HG03095 (cell line): ENCODE data around the gene WNT16.

Experiments used
- ATAC-seq: cut with Tn5 transposase; IDR thresholded peaks from one replicate; pipeline ENCODE4 v1.9.1; 2021; ENCODE audit warnings: moderate library complexity; ENCODE audit not compliant: unreplicated experiment

The WNT16 gene

DNA sequence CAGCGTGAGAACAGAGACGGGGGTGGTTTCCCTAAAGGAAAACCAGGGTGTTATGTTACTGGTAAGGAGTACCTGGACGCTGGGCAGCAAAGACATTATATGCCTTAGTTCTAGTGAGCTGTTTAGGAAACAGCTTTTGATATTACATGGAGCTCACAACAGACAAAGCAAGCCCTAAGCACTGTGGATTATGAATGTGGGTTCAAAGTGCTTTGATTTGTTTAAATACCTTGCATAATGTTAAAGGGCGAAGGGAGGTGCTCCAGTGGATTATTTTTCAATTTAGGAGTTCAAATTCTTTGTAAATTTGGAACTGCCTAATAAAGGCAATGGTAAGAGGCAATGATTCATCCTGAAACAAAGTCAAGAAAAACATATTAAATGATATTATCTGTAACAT lies 13.8 kb downstream of the WNT16 start:
- no peak for ATAC-seq

DNA sequence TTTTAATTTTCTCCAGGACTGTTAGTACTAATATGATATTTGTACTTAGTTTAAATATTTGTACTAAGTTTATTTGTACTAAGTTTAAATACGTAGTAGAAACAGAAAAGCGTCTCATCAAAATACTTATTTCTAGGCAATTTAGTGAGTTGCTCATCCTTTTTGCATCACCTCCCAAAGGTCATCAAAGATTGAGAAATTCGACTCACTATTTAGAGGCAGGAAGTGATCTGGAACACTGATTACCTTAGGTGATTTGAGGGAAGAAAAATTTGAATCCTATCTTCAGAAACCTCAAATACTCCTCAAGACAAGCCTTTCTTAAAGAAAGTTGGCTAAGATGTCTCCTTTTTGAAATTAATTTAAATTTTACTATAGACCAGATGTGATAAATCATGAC lies 14.5 kb downstream of the WNT16 start:
- no peak for ATAC-seq

DNA sequence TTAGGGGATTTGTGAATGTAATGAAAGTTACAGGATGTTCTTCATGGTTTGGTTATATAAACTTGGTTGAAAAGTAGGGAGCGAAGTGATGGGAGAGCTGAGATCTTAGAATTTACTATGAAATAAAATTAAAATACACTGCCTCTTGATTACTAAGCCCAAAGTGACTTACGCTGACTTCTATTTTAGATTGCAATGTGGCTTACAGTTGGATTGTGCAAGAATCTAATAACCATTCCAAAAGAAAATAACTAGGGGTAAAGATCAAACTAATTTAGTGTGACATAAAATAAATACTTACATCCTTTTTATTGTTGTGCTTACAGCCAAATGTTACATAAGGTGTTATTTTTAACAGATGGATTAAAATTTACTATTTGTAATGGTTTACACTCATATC lies 15.3 kb downstream of the WNT16 start:
- no peak for ATAC-seq

- no peak for ATAC-seq
Observed at GRCh38 chr7:121344497-121344896, 15.7 kb downstream of the WNT16 start.

DNA sequence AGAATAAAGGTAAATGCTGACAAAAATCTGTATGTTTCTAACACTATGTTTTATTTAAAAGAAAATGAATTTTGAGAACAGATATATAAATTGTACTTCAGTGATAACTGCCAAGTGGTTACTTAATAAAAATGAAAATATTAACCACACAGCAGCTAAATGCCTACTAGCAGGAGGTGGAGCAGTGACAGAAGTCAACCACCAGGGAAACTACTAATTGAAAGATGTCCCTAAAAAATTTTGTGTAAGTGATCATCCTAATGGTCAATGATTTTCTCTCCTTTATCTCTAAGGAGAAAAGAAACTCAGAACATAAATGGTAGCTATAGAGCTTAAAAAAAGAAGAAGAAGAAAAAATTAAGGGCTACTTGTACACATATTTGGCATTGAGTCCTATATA lies 22.9 kb downstream of the WNT16 start:
- ATAC-seq: no peak

GRCh38 chr7:121352323-121352722 lies 23.5 kb downstream of the WNT16 start:
- peak; percentile 78 for ATAC-seq

- ATAC-seq: no peak
Observed at GRCh38 chr7:121355574-121355973, 26.8 kb downstream of the WNT16 start.

- ATAC-seq: no peak
Observed at GRCh38 chr7:121360564-121360963, 31.8 kb downstream of the WNT16 start.

DNA sequence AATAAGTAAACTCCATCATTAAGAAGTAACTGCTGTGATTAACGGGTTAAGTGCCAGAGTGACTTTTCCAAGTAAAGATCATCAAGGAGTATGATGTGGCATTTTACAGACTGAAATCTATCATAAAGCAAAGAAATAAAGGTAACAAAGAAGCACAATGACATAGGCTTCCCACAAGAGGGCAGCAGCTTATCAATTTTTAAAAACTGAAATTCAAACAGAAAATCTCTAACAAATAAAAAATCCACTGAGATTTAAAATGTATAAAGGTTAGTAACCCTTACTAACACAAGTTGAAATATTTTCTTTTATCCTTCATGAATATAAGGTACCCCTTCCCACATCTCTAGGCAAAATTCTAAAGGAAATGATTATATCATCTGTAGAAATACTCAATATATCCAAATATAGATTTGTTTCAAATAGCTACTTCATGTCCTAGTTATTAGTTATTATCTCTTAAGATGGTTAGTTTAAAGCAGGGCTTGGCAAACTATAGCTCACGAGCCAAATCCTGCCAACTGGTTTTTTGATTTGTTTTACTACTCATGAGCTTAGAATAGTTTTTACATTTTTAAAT lies 38.1 kb downstream of the WNT16 start:
- no peak for ATAC-seq

DNA sequence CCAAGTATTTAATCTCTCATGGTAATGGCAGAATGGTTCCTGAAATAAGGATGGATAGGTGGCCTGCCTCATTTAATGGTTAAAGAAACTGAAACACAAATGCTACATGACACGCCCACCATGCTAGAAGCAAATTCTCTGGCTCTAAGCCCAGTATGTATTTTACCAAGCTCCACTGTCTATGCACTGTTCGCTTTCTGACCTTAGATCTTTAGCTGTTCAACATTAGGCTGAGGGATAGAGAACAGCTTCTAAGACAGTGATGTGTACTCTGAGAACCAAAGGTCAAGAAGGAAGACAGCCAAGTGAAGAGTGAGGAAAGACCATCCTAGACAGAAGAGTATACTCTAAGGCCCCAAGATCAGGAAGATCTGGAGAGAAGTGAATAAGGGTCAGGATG lies 40.7 kb downstream of the WNT16 start:
- peak; percentile 51 for ATAC-seq

- no peak for ATAC-seq
Observed at GRCh38 chr7:121371367-121371766, 42.6 kb downstream of the WNT16 start.

DNA sequence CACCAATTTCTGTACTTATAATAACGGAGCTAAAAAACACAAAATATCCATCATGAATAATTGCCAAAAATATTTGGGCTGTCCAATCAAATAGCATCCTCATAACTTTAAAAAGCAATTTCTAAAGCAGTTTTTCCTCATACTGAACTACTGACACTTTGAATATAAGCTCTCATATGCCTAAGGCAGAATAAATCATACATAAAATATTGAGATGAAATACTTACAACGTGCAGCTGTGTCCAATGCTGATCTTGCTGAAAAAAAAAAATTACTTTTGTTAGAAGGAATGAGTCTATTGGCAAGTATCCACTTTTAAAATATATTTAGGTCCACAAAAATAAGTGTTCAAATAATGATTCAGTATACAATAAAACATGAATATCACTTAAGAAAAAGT lies 43.1 kb downstream of the WNT16 start:
- no peak for ATAC-seq

- ATAC-seq: peak; percentile 86
Observed at GRCh38 chr7:121372376-121373010, 43.7 kb downstream of the WNT16 start.

- no peak for ATAC-seq
Observed at GRCh38 chr7:121373177-121373576, 44.4 kb downstream of the WNT16 start.

- ATAC-seq: no peak
Observed at GRCh38 chr7:121376979-121377378, 48.2 kb downstream of the WNT16 start.

DNA sequence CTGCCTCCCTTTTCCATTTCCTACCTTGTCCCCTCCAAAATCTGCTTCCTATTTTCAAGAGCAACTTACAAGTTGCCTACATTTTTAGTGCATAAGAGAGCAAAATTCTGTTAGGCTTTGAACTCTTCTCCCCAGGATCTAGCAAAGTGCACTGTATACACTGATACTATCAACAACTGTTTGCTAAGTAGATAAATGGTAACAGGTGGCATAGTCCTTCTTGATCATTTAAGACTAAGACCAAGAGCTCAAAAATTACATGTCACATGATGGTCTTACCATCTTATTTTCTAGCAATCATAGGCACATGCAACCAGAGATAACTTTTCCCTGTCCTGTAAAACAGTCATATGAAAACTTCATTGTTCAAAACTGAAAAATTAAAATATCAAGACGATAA lies 51.1 kb downstream of the WNT16 start:
- no peak for ATAC-seq

GRCh38 chr7:121382473-121382872 lies 53.7 kb downstream of the WNT16 start:
- no peak for ATAC-seq

GRCh38 chr7:121383235-121383910 lies 54.6 kb downstream of the WNT16 start:
- ATAC-seq: no peak

DNA sequence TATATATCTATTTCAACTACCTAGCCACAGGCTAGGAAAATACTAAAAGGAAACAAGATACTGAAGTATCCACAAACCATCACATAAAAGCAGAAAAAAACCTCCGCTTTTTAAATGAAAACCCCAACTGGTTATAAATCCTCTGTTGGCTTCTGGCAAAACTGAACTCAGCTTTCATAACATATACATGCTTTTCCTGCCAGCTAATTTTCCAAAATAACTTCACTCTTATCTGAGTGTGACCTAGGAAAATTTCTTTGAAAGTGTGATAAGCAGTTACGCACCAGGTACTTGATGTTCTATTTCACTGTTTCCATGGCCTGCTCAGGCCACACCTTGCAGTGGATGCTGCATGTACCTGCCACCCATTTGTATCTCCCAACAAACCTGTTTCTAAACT lies 55.5 kb downstream of the WNT16 start:
- no peak for ATAC-seq

GRCh38 chr7:121385056-121385799 lies 56.4 kb downstream of the WNT16 start:
- ATAC-seq: no peak

GRCh38 chr7:121385800-121386179 lies 57.0 kb downstream of the WNT16 start:
- peak; percentile 93 for ATAC-seq

GRCh38 chr7:121388950-121389349 lies 60.1 kb downstream of the WNT16 start:
- no peak for ATAC-seq
